Subcutaneous abdominal adipose tissue (tissue), 5 donors: ENCODE results near the gene ITGAV.

Experiments used
- H3K27ac ChIP-seq: one replicate; pipeline ENCODE4 v1.7.0; 2013; ENCODE audit warnings: low read depth, mild to moderate bottlenecking, inconsistent platforms, low read length, moderate library complexity
- H3K27me3 ChIP-seq, 5 donors: one replicate each; pipeline ENCODE4 v1.7.0; 2013; ENCODE audit warnings: low read length in 5 of 5, inconsistent platforms in 1 of 5; ENCODE audit not compliant: control insufficient read depth in 5 of 5, insufficient read depth in 4 of 5
- H3K36me3 ChIP-seq, 5 donors: one replicate each; pipeline ENCODE4 v1.7.0; 2013; ENCODE audit warnings: low read length in 5 of 5; ENCODE audit not compliant: control insufficient read depth in 5 of 5, insufficient read depth in 5 of 5
- H3K4me1 ChIP-seq, 5 donors: one replicate each; pipeline ENCODE4 v1.7.0; 2013; ENCODE audit warnings: low read length in 5 of 5, mild to moderate bottlenecking in 3 of 5, moderate library complexity in 1 of 5; ENCODE audit not compliant: control insufficient read depth in 5 of 5, insufficient read depth in 5 of 5
- H3K4me3 ChIP-seq, 5 donors: one replicate each; pipeline ENCODE4 v1.7.0; 2013; ENCODE audit warnings: low read length in 5 of 5, low read depth in 1 of 5
- H3K9ac ChIP-seq, 5 donors: one replicate each; pipeline ENCODE4 v1.7.0; 2013; ENCODE audit warnings: low read length in 5 of 5, mild to moderate bottlenecking in 4 of 5, moderate library complexity in 3 of 5
- H3K9me3 ChIP-seq, 5 donors: one replicate each; pipeline ENCODE4 v1.7.0; 2013; ENCODE audit warnings: low read length in 5 of 5; ENCODE audit not compliant: control insufficient read depth in 5 of 5
- donor health status: healthy.
- donor health status: healthy.
- donor health status: healthy.
- donor health status: healthy.
- donor health status: healthy.

The ITGAV gene

GRCh38 chr2:186590759-186591505, 1.1 kb downstream of the ITGAV start:
- H3K9ac ChIP-seq = peak overlapping the region; percentile 94 to 98 (median 96)
- H3K9me3 ChIP-seq = no peaks in the 10 kb centered on the region
- no peaks in the 10 kb centered on the region for H3K27me3 ChIP-seq
- H3K4me1 ChIP-seq = peaks cover 0 to 27% (median 25%) of the 10 kb centered on the region in 5 donors
- peak overlapping the region; percentile 84 to 95 (median 90) for H3K4me3 ChIP-seq
- H3K36me3 ChIP-seq = no peaks in the 10 kb centered on the region
- H3K27ac ChIP-seq = peak overlapping the region; percentile 95

- H3K4me1 ChIP-seq = peaks cover 0 to 27% (median 22%) of the 10 kb centered on the region in 5 donors
Observed at GRCh38 chr2:186591506-186591890, 1.6 kb downstream of the ITGAV start.

GRCh38 chr2:186592137-186592875, 2.5 kb downstream of the ITGAV start:
- peaks cover 0 to 27% (median 22%) of the 10 kb centered on the region in 5 donors for H3K4me1 ChIP-seq
- peak overlapping the region in 2 of 5 donors; percentile 90 to 91 for H3K4me3 ChIP-seq
- no peaks in the 10 kb centered on the region for H3K36me3 ChIP-seq
- no peak overlapping the region for H3K27ac ChIP-seq
- no peaks in the 10 kb centered on the region for H3K27me3 ChIP-seq
- no peaks in the 10 kb centered on the region for H3K9me3 ChIP-seq
- H3K9ac ChIP-seq = peak overlapping the region in 1 of 5 donors; percentile 98

More at GRCh38 chr2:186591506-186591890, 1.6 kb downstream of the ITGAV start:
- H3K27me3 ChIP-seq = no peaks in the 10 kb centered on the region
- H3K27ac ChIP-seq = peak overlapping the region; percentile 95
- H3K4me3 ChIP-seq = peak overlapping the region; percentile 84 to 95 (median 90)
- H3K9ac ChIP-seq = peak overlapping the region in 4 of 5 donors; percentile 94 to 98 (median 96)
- H3K36me3 ChIP-seq = no peaks in the 10 kb centered on the region
- no peaks in the 10 kb centered on the region for H3K9me3 ChIP-seq

- H3K4me1 ChIP-seq = peaks cover 0 to 27% (median 22%) of the 10 kb centered on the region in 5 donors
- no peak overlapping the region for H3K27ac ChIP-seq
- H3K9me3 ChIP-seq = no peaks in the 10 kb centered on the region
- no peak overlapping the region for H3K4me3 ChIP-seq
- no peaks in the 10 kb centered on the region for H3K27me3 ChIP-seq
- no peaks in the 10 kb centered on the region for H3K36me3 ChIP-seq
- no peak overlapping the region for H3K9ac ChIP-seq
Observed at GRCh38 chr2:186593523-186593922, 3.7 kb downstream of the ITGAV start.

- Histone ChIP-seq H3K27me3 (no peaks in the 10 kb centered on the region), H3K4me1 (peaks cover 2 to 23% (median 20%) of the 10 kb centered on the region in 5 donors), H3K36me3 (no peaks in the 10 kb centered on the region), H3K9me3 (no peaks in the 10 kb centered on the region), H3K4me3 (no peak overlapping the region), H3K27ac (no peak overlapping the region), H3K9ac (no peak overlapping the region)
Observed at GRCh38 chr2:186594001-186594722, 4.3 kb downstream of the ITGAV start.

- H3K4me1 ChIP-seq = peaks cover 2 to 20% (median 17%) of the 10 kb centered on the region in 5 donors
- H3K27ac ChIP-seq = no peak overlapping the region
- no peaks in the 10 kb centered on the region for H3K27me3 ChIP-seq
- H3K4me3 ChIP-seq = no peak overlapping the region
- no peak overlapping the region for H3K9ac ChIP-seq
- H3K9me3 ChIP-seq = no peaks in the 10 kb centered on the region
- H3K36me3 ChIP-seq = no peaks in the 10 kb centered on the region
Observed at GRCh38 chr2:186595219-186595618, 5.4 kb downstream of the ITGAV start.

GRCh38 chr2:186599186-186599778, 9.4 kb downstream of the ITGAV start:
- no peak overlapping the region for H3K4me3 ChIP-seq
- H3K9me3 ChIP-seq = no peaks in the 10 kb centered on the region
- no peak overlapping the region for H3K9ac ChIP-seq
- no peaks in the 10 kb centered on the region for H3K27me3 ChIP-seq
- H3K4me1 ChIP-seq = peaks cover 2 to 10% (median 3%) of the 10 kb centered on the region in 5 donors
- peaks cover 0 to 10% (median 4%) of the 10 kb centered on the region in 5 donors for H3K36me3 ChIP-seq
- H3K27ac ChIP-seq = no peak overlapping the region

GRCh38 chr2:186603286-186603685, 13.4 kb downstream of the ITGAV start:
- Histone ChIP-seq H3K27ac (no peak overlapping the region), H3K27me3 (no peaks in the 10 kb centered on the region), H3K9ac (no peak overlapping the region), H3K36me3 (peaks cover 0 to 14% (median 6%) of the 10 kb centered on the region in 5 donors), H3K4me1 (peaks cover 0 to 8% (median 6%) of the 10 kb centered on the region in 5 donors), H3K4me3 (no peak overlapping the region), H3K9me3 (no peaks in the 10 kb centered on the region)

- no peak overlapping the region for H3K27ac ChIP-seq
- no peaks in the 10 kb centered on the region for H3K9me3 ChIP-seq
- H3K4me1 ChIP-seq = peaks cover 0 to 6% (median 0%) of the 10 kb centered on the region in 5 donors
- no peak overlapping the region for H3K4me3 ChIP-seq
- H3K9ac ChIP-seq = no peak overlapping the region
- no peaks in the 10 kb centered on the region for H3K27me3 ChIP-seq
- peaks cover 0 to 14% (median 10%) of the 10 kb centered on the region in 5 donors for H3K36me3 ChIP-seq
Observed at GRCh38 chr2:186605041-186605440, 15.2 kb downstream of the ITGAV start.
